ENCODE data around the gene OR5AP2. TPM values are rescaled to one million over a fixed set of nuclear protein-coding genes. Genes with fewer than 3 reads are reported as not detected.
A peak's percentile ranks its signal among the peaks of the same experiment; 100 is the strongest.
"Not testable (repeated sequence)": the region's sequence is repeated elsewhere in the genome, so short reads cannot be mapped to it uniquely, and the experiment has no call there.

Gene OR5AP2
- not detected for polyA plus RNA-seq (ENCODE audit: insufficient read length in 3 of 3)

DNA sequence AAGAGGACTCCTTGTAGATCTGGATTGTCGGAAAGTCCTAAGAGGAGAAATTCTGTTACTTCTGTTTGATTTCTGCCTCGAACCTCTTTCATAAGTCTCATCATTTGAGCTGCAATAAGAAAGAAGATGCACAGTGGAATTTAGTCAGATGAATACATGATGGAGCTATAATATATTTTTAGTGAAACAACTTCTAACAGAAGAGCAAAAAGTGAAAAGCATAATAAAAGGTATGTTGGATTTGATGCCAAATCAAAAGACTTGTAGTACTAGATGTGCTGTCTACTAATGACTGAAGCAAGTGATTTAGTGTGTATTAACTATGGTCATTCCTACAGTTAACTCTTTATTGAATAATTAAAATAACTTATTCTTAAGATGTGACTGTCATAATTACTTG is at the start of gene OR5AP2:
OR5AP2 (minus strand) TSS at position 101 of the 400 bp plus-strand sequence; CDS start at position 101, 0 bp downstream.
- DNase-seq (ENCODE audit: low read depth in 3 of 3, low spot score in 2 of 3), result no peak

DNA sequence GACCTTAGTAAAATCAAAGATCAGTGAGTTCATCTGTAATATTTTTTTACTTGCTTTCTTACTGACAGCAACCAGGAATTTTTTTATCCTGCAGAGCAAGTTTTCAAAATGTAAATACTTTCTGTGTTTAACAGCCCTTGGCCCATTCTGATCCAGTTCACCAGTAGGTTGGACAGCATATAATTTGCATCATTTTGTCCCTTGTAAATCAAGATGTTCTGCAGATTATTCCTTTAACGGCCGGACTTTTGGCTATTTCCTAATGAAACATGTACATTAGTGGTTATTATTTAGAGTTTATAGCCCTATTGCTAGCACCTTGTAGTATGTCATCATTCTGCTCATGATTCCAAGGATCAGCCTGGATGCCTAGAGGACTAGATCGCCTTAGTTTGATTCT is 48.9 kb upstream of the OR5AP2 start:
- not testable (repeated sequence) for DNase-seq (ENCODE audit: low read depth in 3 of 3, low spot score in 2 of 3)

DNA sequence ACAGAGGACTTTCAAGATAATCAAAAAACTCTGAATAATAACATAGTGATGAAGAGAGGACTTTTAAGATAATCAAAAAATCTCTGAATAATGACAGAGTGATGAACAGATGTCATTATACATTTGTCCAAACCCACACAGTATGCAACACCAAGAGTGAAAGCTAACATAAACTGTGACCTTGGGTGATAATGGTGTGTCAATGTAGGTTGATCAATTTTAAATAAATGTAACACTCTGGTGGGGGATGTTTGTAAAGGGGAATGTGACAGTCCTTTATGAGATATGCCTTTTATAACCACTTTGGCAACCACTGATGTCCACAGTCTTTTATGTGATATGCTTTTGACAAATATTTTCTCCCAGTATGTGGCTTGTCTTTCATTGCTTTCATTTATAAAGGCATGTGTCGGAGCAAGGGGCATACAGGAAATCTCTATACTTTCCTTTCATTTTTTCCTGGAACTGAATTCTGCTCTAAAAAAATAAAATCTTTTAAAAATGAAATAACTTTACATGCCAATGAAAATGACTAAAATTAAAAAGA is 46.4 kb upstream of the OR5AP2 start:
- DNase-seq (ENCODE audit: low read depth in 3 of 3, low spot score in 2 of 3), result no peak

DNA sequence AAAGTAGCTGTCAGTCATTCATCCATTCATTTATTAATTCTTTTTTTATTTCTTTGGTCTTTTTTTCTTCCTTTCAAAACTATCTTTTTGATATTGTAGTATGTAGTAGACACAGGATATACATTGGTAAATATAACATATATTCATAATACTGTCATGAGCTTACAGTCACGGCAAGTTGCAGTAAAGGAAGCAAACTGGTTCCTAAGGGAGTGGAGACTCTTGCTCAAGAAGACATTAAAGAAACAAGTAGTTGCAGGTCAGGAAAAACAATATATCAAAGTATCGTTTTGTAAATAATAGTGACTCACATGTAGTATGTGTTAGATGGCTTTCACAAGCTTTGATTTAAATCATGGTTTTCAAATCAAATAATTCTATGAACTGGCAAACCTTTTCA is 28.7 kb upstream of the OR5AP2 start:
- no peak for DNase-seq (ENCODE audit: low read depth in 3 of 3, low spot score in 2 of 3)

DNA sequence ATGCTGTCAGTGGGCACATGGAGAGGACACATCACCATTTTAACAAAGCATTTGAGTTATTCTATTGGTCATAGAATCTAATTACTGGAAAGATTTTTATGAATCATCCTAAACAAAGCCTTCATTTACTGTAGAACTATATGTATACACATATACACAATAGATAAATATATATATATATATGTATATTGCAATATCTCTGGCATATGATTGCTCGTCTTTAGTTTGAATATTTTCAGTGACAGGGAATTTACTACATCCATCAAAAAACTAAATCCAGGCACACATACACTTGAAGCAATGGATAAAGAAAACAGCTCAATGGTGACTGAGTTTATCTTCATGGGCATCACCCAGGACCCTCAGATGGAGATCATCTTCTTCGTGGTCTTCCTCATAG is 21.1 kb upstream of the OR5AP2 start, which contains the start of gene OR5AR1:
OR5AR1 (plus strand) TSS at position 301 of the 400 bp plus-strand sequence; CDS start at position 301, 0 bp downstream.
- DNase-seq (ENCODE audit: low read depth in 3 of 3, low spot score in 2 of 3), result no peak

DNA sequence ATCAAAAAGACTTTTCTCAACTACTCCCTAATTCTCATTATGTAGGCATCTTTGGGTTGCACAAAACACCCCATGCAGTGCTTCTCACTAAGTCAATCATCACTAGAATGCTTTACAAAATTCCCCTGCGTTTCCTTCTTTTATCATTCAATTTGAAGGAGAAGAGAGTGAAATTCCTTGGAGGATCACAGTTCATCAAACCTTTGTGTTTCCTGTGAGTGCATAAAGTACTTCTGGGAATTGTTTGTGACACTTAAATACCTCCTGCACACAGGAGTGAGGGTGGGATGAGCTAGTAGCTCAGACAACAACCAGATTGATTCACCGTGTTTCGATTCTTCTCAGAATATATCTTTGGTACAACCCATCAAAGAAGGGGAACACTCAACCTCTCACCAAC is 17.5 kb upstream of the OR5AP2 start:
- DNase-seq (ENCODE audit: low read depth in 3 of 3, low spot score in 2 of 3), result no peak

DNA sequence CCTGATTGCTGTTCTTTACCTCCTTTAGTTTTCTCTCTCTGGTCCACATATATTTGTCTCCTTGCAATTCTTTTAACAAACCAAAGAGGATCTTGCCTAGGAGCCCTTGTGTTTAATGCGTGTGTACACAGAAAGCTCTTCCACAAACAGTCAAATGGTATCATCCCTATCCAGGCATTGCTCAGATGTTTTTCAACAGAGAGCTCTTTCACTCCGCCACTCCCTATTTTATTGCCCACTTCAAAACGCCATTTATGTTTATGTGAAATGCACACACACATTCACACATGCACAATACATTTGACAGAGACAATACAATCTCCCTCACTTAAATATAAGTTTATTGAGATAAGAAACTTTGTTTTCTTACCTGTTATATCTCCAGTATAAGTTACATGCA is 4.7 kb downstream of the OR5AP2 start:
- no peak for DNase-seq (ENCODE audit: low read depth in 3 of 3, low spot score in 2 of 3)

DNA sequence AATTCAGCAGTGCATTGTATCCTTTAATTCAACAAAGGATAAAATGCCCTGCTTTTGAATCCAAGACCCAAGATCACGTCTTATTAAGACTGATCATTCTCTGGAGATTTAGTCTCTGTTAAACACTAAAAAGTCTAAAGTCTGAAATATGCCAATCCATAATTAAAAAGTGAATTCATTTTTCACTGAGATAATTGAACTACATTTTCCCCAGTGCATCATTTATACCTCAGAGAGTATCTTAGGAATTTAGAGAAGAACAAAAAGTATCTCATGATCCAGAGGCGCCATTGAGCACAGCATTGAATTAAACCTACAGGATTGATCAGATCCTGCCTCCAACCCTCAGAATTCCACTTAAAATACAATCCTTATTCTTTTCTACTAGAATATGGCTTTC is 5.4 kb downstream of the OR5AP2 start:
- no peak for DNase-seq (ENCODE audit: low read depth in 3 of 3, low spot score in 2 of 3)

DNA sequence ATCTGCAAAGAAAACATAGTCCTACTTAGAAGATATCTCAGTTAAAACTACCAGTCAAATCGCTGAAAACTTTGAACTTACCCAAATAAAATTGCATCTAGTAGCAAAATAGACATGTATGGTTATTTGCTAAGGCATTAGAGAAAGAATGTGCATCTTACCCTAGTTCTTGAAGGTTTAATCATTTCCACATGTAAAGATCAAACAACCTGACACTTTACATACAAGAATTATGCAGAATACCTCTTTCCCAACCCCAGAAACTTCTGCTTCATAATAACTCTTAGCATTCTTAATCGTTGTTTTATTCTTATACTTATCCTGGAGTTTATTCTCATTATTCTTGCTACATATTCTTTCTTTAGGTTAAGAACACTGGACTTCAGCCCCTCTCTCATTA is 9.9 kb downstream of the OR5AP2 start:
- no peak for DNase-seq (ENCODE audit: low read depth in 3 of 3, low spot score in 2 of 3)

DNA sequence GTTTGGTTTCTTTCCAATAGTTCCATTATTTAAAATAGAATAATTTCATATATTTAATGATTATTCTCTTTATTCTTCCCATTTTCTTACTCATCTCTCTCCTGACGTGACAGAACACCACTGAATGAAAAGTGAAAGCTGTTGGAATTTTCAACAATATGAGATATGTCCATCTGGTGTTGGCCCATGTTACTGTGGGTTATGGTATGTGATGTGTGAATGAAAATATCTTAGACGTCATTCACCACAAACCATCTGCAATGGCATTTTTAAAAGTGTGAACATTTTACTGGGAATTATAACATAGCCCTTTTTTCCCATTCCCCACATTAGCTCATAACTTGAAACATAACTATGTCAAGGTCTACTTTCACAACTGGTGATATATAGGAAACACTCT is 16.3 kb downstream of the OR5AP2 start:
- DNase-seq (ENCODE audit: low read depth in 3 of 3, low spot score in 2 of 3), result no peak

DNA sequence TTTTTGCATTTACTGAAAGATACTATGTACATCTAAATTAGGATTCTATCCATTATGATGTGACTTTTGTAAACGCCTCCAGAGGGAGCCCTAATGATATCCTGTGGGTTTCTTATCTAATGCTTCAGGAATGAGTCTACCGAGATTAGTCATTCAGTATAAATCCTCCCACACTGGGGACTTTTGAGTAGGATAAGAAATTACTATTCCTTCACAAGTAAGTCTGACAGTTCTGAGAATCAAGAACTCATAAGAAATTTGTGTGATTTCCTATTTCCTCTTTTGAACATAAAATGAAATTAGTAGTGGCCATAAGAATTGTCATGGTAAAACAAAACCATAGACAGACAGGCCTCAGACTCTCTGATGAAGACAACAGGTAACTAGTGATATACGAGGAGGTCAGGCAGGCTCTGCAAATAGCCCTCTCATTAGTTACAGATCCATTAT is 17.6 kb downstream of the OR5AP2 start:
- DNase-seq (ENCODE audit: low read depth in 3 of 3, low spot score in 2 of 3), result peak in 1 of 3 donors; percentile 10

DNA sequence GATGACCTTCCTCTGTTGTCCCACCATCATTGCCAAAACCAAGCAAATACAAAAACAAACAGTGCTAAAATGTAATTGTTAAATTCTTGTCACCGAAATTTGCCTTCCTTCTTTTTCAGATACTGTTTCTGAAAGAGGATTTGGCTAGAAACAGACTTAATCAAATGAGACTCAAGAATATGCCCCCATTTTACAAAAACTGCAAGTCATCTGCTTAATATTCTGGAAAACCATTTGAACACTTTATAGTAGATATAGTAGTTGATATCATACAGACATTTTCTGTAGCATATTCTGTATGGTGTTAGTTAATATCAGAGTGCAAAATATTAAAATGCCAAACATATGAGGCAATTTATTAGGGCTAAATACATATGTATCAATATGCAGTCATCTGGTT is 31.1 kb downstream of the OR5AP2 start:
- DNase-seq (ENCODE audit: low read depth in 3 of 3, low spot score in 2 of 3), result no peak

DNA sequence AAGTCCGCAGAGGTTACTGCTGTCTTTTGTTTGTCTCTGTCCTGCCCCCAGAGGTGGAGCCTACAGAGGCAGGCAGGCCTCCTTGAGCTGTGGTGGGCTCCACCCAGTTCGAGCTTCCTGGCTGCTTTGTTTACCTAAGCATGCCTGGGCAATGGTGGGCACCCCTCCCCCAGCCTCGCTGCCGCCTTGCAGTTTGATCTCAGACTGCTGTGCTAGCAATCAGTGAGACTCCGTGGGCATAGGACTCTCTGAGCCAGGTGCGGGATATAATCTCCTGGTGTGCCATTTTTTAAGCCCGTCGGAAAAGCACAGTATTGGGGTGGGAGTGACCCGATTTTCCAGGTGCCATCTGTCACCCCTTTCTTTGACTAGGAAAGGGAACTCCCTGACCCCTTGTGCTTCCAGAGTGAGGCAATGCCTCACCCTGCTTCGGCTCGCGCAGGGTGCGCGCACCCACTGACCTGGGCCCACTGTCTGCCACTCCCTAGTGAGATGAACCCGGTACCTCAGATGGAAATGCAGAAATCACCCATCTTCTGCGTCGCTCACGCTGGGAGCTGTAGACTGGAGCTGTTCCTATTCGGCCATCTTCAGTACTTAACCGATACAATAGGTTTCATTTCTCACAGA is 50.0 kb downstream of the OR5AP2 start:
- DNase-seq (ENCODE audit: low read depth in 3 of 3, low spot score in 2 of 3), result not testable (repeated sequence)

Other genes with a start within 250 kb of the OR5AP2 start
- gene OR5AL1, start 229.7 kb downstream of the OR5AP2 start, polyA plus RNA-seq (ENCODE audit: insufficient read length in 3 of 3), result not detected
- gene OR5M3, start 169.1 kb downstream of the OR5AP2 start, polyA plus RNA-seq (ENCODE audit: insufficient read length in 3 of 3), result not detected
- not detected for gene OR5M8, start 151.1 kb downstream of the OR5AP2 start, polyA plus RNA-seq (ENCODE audit: insufficient read length in 3 of 3)
- gene OR5M11, start 99.2 kb downstream of the OR5AP2 start, polyA plus RNA-seq (ENCODE audit: insufficient read length in 3 of 3), result not detected
- gene OR5M10, start 64.7 kb downstream of the OR5AP2 start, polyA plus RNA-seq (ENCODE audit: insufficient read length in 3 of 3), result not detected
- not detected for gene OR5M1, start 27.6 kb downstream of the OR5AP2 start, polyA plus RNA-seq (ENCODE audit: insufficient read length in 3 of 3)
- gene OR5AR1, start 21.2 kb upstream of the OR5AP2 start, polyA plus RNA-seq (ENCODE audit: insufficient read length in 3 of 3), result not detected
- gene OR9G1, start 56.7 kb upstream of the OR5AP2 start, polyA plus RNA-seq (ENCODE audit: insufficient read length in 3 of 3), result not detected
- gene OR9G4, start 106.3 kb upstream of the OR5AP2 start, polyA plus RNA-seq (ENCODE audit: insufficient read length in 3 of 3), result not detected

Measured in right renal cortex interstitium (tissue), 3 donors.